GM19043 (cell line): Measurements from ENCODE around the gene GLS.
A peak's percentile ranks its signal among the peaks of the same experiment; 100 is the strongest.
"Not testable (repeated sequence)": the region's sequence is repeated elsewhere in the genome, so short reads cannot be mapped to it uniquely, and the experiment has no call there.

Experiments used
- ATAC-seq: cut with Tn5 transposase; IDR thresholded peaks from one replicate; pipeline ENCODE4 v1.9.1; 2021; ENCODE audit warnings: low read depth; ENCODE audit not compliant: unreplicated experiment

The GLS gene

GRCh38 chr2:190854726-190855125, 25.9 kb upstream of the GLS start:
- ATAC-seq = no peak

GRCh38 chr2:190855245-190855644, 25.4 kb upstream of the GLS start:
- ATAC-seq = no peak

- no peak for ATAC-seq
These were observed 23.6 kb upstream of the GLS start for GRCh38 chr2:190856985-190857384.

DNA sequence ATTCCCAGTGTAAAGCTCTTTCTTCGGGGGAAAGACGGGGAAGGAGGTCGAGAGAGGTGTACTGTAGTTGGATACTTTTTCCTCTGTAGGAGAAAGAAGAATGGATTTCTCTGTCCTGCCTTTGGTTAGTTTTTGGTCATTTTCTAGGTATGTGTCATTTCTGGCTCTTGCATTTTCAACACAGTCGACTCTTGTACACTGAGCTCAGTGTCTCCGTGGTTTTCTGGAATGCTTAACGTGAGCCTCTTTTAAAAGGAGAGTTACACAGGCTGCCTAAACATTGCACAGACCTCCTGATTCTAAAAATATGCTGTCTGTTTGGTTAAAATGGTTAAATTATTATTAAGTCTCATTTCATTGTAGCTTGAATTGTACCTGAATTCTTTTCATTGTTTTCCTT, 21.8 kb upstream of the GLS start:
- no peak for ATAC-seq

GRCh38 chr2:190859347-190860297, 21.0 kb upstream of the GLS start:
- ATAC-seq = no peak

DNA sequence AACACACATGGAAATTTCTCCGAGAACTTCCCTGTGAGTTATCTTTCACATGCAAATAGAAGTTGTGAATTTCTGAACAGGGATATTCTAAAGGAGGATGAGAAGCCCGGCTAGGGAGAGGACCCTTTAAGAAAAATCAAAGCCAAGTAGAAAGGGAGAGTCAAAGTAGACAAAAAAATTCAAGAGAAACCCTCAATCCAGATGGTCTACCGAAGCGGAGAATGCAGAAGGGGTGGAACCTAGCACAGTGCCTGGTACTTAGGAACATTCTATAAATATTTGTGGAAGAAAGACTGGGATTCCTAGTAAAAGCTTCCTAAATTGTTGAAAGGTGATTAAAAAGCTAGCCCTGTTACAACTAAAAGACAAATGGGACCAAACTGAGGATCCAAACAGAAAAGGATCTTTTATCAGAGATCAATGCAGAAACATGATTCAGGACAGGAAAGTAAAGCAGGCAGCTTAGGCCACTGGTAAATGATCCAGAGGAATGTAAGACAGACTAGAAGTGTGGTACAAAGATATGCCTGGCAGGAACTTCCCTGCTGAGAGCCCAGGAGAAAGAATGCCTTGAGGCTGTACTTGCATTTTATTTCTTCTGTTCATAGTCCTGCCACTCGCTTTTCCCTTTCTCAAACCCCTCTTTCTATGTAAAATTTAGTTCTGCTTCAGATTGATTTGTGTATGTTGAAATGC, 19.5 kb upstream of the GLS start:
- ATAC-seq = no peak

- not testable (repeated sequence) for ATAC-seq
These were observed 18.5 kb upstream of the GLS start for GRCh38 chr2:190862128-190862527.

DNA sequence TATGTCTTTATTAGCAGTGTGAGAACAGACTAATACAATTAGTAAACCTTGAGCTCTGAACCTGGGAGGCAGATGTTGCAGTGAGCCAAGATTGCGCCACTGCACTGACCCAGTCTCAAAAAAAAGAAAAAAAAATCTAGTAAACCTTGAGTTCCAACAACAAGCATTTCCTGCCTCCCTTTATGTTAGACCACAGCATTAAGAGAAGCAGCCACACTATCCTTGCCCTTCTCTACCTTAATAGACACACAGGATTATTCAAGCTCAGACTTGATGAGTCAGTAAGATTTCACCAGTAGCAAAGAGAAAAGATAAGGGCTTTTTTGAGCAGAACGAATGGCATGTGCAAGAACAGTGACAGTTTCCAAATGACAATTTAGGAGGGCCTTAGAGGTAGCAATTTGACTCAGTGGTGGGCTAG, 18.0 kb upstream of the GLS start:
- no peak for ATAC-seq

GRCh38 chr2:190863946-190864345, 16.7 kb upstream of the GLS start:
- no peak for ATAC-seq

- ATAC-seq = no peak
These were observed 16.2 kb upstream of the GLS start for GRCh38 chr2:190864375-190864774.

DNA sequence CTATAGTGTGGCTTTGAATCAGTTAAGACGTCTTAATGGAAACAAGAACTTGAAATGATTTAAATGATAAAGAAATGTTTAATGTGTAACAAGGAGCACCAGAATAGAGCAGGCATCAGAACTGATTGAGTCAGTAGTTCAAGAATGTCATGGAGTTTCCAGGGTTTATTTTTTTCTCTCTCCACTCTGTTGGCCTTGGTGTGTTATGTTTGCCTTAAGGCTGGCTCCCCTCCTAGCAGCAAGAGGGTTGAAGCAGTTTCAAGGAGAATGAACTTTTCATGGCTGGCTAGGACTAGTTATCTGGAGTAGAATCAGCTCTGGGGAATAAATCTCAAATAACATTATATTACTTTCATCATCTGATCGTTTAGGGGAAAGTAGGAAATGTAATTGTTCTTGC, 13.4 kb upstream of the GLS start:
- no peak for ATAC-seq

DNA sequence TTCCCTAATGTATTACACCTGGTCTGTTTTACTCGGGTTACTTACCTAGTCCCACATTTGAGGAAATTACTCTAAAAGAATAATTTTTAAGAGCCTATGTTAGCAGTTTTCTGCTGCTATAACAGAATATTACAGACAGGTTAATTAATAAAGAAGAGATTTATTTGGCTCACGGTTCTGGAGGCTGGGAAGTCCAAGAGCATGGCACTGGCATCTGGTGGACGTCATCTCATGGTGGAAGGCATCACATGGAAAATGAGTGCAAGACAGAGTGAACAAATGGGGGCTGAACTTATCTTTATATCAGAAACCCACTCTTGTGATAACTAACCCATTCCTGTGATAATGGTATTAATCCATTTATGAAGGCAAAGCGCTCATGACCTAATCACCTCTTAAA, 12.8 kb upstream of the GLS start:
- ATAC-seq = no peak

DNA sequence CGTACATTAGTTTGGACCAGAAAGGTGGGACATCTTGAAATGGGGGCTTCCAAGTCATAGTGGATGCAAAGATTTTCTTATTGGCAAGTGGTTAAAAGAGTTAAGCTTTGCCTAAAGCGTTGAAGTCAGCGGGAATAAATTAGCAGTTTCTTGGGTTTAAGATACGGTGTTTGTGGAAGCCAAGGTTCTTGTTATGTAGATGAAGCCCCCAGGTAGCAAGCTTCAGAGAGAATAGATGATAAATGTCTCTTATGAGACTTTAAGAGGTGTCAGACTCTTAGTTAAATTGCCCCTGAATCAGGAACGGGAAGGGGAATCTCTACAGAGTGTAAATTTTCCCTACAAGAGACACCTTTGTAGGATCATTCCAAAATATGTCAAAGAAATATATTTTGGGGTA, 10.9 kb upstream of the GLS start:
- ATAC-seq = no peak

- ATAC-seq = not testable (repeated sequence)
These were observed 7.2 kb upstream of the GLS start for GRCh38 chr2:190873451-190873850.

GRCh38 chr2:190875891-190876290, 4.7 kb upstream of the GLS start:
- ATAC-seq = no peak

GRCh38 chr2:190876631-190877030, 4.0 kb upstream of the GLS start:
- no peak for ATAC-seq

- no peak for ATAC-seq
These were observed 3.2 kb upstream of the GLS start for GRCh38 chr2:190877436-190877835.

GRCh38 chr2:190879474-190880377, 895 bp upstream of the GLS start:
- no peak for ATAC-seq

GRCh38 chr2:190881084-190881597, 520 bp downstream of the GLS start:
- no peak for ATAC-seq

DNA sequence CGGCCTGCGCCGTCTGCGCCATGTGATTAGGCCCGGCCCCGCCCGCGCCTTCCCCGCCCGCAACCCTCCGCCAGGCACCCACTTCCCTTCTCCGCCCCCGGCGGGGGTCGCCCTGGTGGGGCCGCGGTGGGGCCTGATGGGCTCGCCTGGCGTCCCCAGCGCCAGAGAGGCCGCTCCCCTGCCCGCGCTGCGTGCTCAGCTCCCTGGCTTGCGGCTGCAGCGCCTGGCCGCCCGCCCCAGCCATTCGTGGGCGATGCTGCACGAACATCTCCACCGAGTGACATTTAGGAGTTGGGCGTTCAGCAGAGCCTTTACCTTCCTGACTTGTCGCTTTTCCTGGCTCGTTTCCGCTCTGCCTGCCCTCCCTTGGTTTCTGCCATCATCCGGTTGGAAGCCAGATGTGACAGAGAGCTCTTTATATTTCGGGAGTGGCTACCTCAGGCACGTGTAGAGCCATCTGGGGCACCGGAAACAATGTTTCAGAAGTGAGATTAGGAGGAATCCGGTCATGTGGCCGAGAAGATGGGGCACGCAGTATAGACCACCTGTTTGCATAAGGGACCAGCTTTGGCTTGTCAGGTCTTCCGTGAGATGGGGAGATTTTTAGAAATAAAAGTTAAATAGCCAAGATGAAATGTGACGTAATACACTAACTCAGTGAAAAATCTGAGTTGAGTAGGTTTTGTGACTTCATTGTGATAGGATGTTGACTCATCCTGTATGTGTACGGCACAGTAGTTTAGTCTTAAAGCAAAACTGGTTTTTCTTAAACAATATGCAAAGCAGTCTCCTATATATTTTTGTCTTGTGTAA, 1.2 kb downstream of the GLS start:
- ATAC-seq = peak; percentile 56
